ENCODE data around the gene MRAP. TPM values are rescaled to one million over a fixed set of nuclear protein-coding genes. Genes with fewer than 3 reads are reported as not detected.
A peak's percentile ranks its signal among the peaks of the same experiment; 100 is the strongest.

Gene MRAP
- total and polyA plus RNA-seq, 4 donors, result 0.18 to 3.8 (median 0.24) TPM; not detected in 1

- Histone ChIP-seq H3K36me3 (ENCODE audit: control insufficient read depth in 4 of 4, insufficient read depth in 4 of 4, low read length in 4 of 4) (no peaks in the 10 kb centered on the region), H3K4me3 (no peak overlapping the region), H3K9ac (ENCODE audit: insufficient read depth in 1 of 2, low read length in 2 of 2) (no peak overlapping the region), H3K27ac (ENCODE audit: low read depth in 1 of 2, low read length in 1 of 2) (no peak overlapping the region), H3K27me3 (ENCODE audit: control insufficient read depth in 3 of 3, insufficient read depth in 3 of 3, low read length in 2 of 3) (no peaks in the 10 kb centered on the region), H3K9me3 (ENCODE audit: control insufficient read depth in 4 of 4, insufficient read depth in 3 of 4, low read length in 3 of 4) (peaks cover 0 to 4% (median 0%) of the 10 kb centered on the region in 4 donors), H3K4me1 (ENCODE audit: control insufficient read depth in 5 of 5, insufficient read depth in 5 of 5, low read length in 5 of 5) (peaks cover 0 to 26% (median 6%) of the 10 kb centered on the region in 5 donors)
- no peak for TF ChIP-seq CTCF (IDR thresholded peaks at IDR 0.05; ENCODE audit: control extremely low read depth, extremely low read depth)
- no peak for ATAC-seq (ENCODE audit: insufficient read depth, low FRiP score)
- 77 to 84% methylated on average over 7 of the region's 7 CpGs for WGBS, 2 donors
- peak in 1 of 3 donors; percentile 39 for DNase-seq
These were observed 45.4 kb upstream of the MRAP start for GRCh38 chr21:32253215-32253641.

GRCh38 chr21:32256251-32256650, 42.4 kb upstream of the MRAP start:
- Histone ChIP-seq H3K4me1 (ENCODE audit: control insufficient read depth in 5 of 5, insufficient read depth in 5 of 5, low read length in 5 of 5) (peaks cover 0 to 18% (median 5%) of the 10 kb centered on the region in 5 donors), H3K27ac (ENCODE audit: low read depth in 1 of 2, low read length in 1 of 2) (no peak overlapping the region), H3K9ac (ENCODE audit: insufficient read depth in 1 of 2, low read length in 2 of 2) (peak overlapping the region in 1 of 2 donors; percentile 43), H3K36me3 (ENCODE audit: control insufficient read depth in 4 of 4, insufficient read depth in 4 of 4, low read length in 4 of 4) (no peaks in the 10 kb centered on the region), H3K4me3 (no peak overlapping the region), H3K9me3 (ENCODE audit: control insufficient read depth in 4 of 4, insufficient read depth in 3 of 4, low read length in 3 of 4) (no peaks in the 10 kb centered on the region), H3K27me3 (ENCODE audit: control insufficient read depth in 3 of 3, insufficient read depth in 3 of 3, low read length in 2 of 3) (no peaks in the 10 kb centered on the region)
- DNase-seq (no peak), ATAC-seq (ENCODE audit: insufficient read depth, low FRiP score) (no peak)
- WGBS, 2 donors, result 84 to 91% methylated on average over 12 of the region's 12 CpGs
- TF ChIP-seq CTCF (IDR thresholded peaks at IDR 0.05; ENCODE audit: control extremely low read depth, extremely low read depth), result no peak

- Histone ChIP-seq H3K27ac (ENCODE audit: low read depth in 1 of 2, low read length in 1 of 2) (no peak overlapping the region), H3K9me3 (ENCODE audit: control insufficient read depth in 4 of 4, insufficient read depth in 3 of 4, low read length in 3 of 4) (no peaks in the 10 kb centered on the region), H3K27me3 (ENCODE audit: control insufficient read depth in 3 of 3, insufficient read depth in 3 of 3, low read length in 2 of 3) (no peaks in the 10 kb centered on the region), H3K4me1 (ENCODE audit: control insufficient read depth in 5 of 5, insufficient read depth in 5 of 5, low read length in 5 of 5) (peaks cover 0 to 18% (median 5%) of the 10 kb centered on the region in 5 donors), H3K36me3 (ENCODE audit: control insufficient read depth in 4 of 4, insufficient read depth in 4 of 4, low read length in 4 of 4) (no peaks in the 10 kb centered on the region), H3K9ac (ENCODE audit: insufficient read depth in 1 of 2, low read length in 2 of 2) (peak overlapping the region in 1 of 2 donors; percentile 43), H3K4me3 (no peak overlapping the region)
- peak; percentile 27 for ATAC-seq (ENCODE audit: insufficient read depth, low FRiP score)
- DNase-seq, result peak; percentile 92 to 96 (median 95)
- TF ChIP-seq CTCF (IDR thresholded peaks at IDR 0.05; ENCODE audit: control extremely low read depth, extremely low read depth), result no peak
- 47 to 66% methylated on average over 9 of the region's 9 CpGs for WGBS, 2 donors
These were observed 41.6 kb upstream of the MRAP start for GRCh38 chr21:32256873-32257620.
